GM21390 (cell line): ENCODE measurements around the gene CNNM3.
A peak's percentile ranks its signal among the peaks of the same experiment; 100 is the strongest.
"Not testable (repeated sequence)": the region's sequence is repeated elsewhere in the genome, so short reads cannot be mapped to it uniquely, and the experiment has no call there.

Experiments
- ATAC-seq: cut with Tn5 transposase; IDR thresholded peaks from one replicate; pipeline ENCODE4 v1.9.1; 2021; ENCODE audit not compliant: unreplicated experiment

CNNM3 gene

GRCh38 chr2:96798733-96799622 lies 17.1 kb upstream of the CNNM3 start:
- no peak for ATAC-seq

GRCh38 chr2:96799623-96799935 lies 16.5 kb upstream of the CNNM3 start:
- no peak for ATAC-seq

GRCh38 chr2:96800061-96801004 lies 15.7 kb upstream of the CNNM3 start:
- peak; percentile 36 for ATAC-seq

DNA sequence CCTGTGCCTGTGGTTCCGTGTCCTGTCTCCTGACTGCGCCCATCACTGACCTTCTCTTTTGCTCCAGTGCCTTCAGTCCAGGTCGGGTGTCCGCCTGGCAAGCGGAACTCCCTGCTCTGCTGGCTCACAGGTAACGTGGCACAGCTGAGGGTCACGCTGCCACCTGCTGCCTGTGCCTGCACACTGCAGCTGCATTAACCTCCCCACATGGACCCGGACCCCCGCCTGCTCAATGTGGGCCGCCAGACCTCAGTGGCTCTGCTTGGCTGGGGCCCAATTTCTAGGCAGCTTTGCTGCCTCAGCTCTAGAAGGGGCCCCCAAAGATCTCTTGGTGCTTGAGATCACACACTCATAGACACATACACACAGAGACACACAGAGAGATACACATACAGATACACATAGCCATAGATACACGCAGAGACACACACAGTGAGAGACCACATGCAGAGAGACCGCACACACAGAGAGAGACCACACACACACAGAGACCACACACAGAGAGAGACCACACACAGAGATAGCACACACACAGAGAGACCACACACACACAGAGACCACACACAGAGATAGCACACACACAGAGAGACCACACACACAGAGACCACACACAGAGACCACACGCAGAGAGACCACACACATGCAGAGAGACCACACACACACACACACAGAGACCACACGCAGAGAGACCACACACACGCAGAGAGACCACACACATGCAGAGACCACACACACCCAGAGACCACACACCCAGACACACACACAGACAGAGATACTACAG lies 14.9 kb upstream of the CNNM3 start:
- ATAC-seq: peak; percentile 73

DNA sequence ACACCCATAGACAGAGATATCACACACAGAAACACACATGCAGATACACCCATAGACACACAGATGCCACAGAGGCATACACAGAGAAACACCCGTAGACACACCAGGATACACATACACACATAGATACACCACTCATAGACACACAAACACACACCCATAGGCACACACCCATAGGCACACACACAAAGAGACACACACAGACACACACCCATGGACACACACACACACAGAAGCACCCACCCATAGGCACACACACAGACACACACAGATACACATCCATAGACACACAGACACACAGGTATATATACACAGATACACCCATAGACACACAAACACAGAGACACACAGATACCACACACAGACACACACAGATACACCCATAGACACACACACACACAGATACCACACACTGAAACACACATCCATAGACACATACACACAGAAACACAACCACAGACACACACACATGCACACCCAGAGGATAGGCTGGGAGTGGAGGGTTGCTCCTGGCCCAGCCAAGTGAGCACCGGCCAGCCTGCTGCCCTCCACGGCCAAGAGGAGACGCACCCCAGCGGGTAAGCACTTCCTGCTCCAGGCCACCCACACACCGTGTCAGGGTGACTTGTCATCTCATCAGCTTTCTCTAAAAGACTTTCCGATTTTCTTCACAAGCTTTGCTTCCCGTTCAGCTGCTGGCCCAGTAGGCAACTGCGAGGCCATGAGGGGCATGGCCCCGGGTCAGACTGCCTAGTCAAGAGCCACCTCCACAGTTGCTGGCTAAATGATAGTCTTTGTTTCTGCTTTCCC lies 14.1 kb upstream of the CNNM3 start:
- ATAC-seq: no peak

DNA sequence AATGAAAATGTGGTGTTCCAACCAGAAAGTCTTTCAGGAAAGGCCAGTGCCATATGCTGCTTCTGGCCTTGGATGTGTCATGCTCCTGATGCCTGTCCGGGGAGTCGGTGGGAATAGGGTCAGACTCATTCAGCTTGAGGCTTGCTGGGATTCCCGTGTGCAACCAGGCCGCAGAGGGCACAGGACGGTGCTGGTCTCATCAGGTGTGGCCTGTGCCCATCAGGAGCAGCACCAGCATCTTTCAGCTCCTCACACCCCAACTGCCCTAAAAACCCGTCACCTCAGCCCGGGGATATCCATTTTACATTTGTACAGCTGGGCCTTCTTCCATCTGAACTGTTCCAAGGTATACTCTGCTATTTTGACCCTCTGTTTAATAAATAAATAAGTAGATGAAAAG lies 13.3 kb upstream of the CNNM3 start:
- no peak for ATAC-seq

GRCh38 chr2:96804986-96805385 lies 11.1 kb upstream of the CNNM3 start:
- no peak for ATAC-seq

- ATAC-seq: not testable (repeated sequence)
Measured at GRCh38 chr2:96805946-96806345, 10.1 kb upstream of the CNNM3 start.

- no peak for ATAC-seq
Measured at GRCh38 chr2:96806468-96807126, 9.5 kb upstream of the CNNM3 start.

DNA sequence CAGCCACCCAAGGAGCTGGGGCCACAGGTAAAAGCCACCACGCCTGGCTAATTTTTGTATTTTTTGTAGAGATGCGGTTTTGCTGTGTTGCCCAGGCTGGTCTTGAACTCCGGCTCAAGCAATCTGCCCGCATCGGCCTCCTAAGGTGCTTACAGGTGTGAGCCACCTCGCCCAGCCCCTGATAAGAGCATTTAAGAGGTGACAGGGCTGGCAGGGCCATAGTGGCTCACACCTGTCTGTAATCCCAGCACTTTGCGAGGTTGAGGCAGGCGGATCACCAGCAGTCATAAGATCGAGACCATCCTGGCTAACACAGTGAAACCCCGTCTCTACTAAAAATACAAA lies 9.0 kb upstream of the CNNM3 start:
- ATAC-seq: no peak

DNA sequence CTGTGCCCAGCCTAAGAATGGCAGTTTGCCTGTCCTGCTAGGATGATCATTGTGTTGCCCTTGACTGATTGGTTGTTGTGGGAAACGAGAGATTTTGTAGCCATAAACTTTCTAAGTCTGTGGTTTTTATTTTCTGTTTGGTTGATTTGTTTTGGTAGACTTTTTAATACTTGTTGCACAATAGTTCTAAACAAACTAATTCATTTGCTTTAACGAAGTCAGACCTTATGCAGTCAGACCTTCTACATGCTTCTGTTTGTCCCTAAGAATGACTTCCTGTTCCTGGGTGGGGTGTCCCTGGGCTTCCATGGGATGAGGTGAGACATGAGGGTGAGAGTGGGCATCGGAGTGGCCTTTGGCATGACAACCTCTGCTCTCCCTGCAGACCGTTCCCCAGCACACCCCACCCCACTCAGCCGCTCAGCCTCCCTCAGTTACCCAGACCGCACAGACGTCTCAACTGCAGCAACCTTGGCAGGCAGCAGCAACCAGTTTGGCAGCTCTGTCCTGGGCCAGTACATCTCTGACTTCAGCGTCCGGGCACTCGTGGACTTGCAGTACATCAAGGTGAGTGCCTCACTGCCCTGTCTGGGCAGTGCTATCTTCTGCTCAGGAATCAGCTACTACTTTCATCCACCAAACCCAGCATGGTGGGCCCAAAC lies 7.8 kb upstream of the CNNM3 start:
- no peak for ATAC-seq

DNA sequence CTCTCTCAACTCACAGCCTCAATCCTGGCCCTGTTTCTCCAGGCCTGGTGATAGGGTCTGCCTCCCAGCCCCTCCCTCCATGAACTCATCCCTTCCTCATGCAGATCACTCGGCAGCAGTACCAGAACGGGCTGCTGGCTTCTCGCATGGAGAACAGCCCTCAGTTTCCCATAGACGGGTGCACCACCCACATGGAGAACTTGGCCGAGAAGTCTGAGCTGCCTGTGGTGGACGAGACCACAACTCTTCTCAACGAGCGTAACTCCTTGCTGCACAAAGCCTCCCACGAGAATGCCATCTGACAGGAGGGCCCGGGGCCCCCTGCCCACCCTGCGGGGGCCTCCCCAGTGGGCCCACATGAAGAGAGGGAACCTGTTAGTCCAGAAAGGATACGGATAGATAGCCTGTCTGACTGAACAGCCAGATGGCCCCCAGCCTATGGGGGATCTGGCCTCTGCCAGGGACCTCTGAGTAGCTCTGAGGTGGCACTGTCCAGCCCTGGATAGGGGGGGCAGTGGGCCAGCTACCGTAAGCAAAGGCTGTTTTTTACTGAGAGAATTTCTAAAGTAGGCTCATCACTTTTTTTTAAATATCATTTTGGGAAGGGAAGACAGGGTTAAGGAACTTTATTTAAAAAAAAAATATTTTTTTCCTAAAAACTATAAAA lies 6.7 kb upstream of the CNNM3 start:
- ATAC-seq: no peak

DNA sequence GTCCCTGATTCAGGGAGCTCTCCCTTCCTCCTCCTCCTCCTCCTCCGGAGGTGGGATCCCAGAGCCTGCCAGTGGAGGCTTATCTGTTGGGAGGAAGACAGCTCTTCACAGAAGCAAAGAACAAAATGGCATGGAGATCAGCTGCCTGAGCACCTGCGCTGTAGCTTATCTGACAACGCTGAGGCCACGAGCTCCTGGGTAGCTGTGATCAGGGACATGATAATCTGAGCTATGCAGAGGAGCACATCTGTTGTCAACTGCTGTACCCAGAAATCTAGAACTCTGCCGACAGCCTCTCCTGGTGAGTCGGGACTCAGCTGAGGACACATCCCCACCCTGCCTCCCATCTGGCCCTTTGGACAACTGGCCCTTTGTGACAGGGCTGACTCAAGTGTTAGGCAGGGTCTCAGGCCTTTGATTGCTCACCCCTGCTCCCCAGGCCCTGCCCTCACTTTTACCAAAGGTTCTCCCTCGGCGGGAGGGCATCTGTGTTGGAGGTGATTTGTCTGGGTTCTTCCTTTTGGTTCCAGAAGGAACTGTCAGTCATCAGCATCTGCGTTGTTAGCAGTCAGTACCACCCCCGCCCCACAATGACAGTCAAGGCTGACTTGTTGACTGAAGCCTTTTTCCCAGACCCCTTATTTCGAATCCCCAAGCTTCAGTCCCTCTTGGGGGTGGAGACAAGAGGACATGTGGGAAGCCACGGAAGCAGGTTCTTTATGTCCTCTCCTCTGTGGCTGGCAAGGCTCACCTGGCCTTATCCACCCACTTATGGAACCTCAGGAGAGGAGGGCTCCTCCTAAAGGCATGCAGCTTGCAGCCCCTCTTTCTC lies 5.9 kb upstream of the CNNM3 start:
- no peak for ATAC-seq

DNA sequence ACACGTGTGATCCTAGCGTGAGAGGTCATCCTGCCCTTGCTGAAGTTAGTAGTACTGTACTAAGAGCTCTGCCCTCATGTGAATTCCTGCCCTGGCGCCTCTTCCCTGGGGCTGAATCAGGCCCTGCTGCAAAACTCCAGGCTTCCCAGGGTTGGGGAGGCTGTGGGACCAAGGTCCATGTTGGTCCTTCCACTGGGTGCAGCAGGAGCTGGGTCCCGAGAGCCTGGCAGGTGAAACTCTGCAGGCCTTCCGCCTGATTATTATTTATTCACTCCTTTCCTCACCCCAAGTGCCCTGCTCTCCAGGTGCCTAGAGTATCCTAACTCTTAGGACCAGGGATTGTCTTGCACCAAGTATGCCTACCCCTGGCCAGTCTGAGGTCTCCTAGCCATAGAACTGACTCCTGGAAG lies 5.3 kb upstream of the CNNM3 start:
- ATAC-seq: no peak

- no peak for ATAC-seq
Measured at GRCh38 chr2:96811917-96812316, 4.2 kb upstream of the CNNM3 start.

- ATAC-seq: no peak
Measured at GRCh38 chr2:96813656-96814055, 2.4 kb upstream of the CNNM3 start.

- peak; percentile 1 for ATAC-seq
Measured at GRCh38 chr2:96815326-96816126, 542 bp upstream of the CNNM3 start.
